GM13976 (cell line): ENCODE data around the gene SP1.
"Not testable (repeated sequence)": the region's sequence is repeated elsewhere in the genome, so short reads cannot be mapped to it uniquely, and the experiment has no call there.

Experiments
- DNase-seq: peaks from one replicate; pipeline ENCODE4 v3.0.0; 2012; ENCODE audit warnings: low spot score
- CTCF ChIP-seq: IDR thresholded peaks from 2 replicates; pipeline ENCODE4 v1.5.1; 2012; ENCODE audit warnings: borderline replicate concordance, mild to moderate bottlenecking; ENCODE audit not compliant: insufficient read depth; ENCODE audit errors: extremely low read depth, missing control alignments, control extremely low read depth
- in situ Hi-C: fragments of 300-500 bp; cut with MboI; formaldehyde crosslinking; loops from one replicate; pipeline ENCODE4 v1.12.0; 2022; ENCODE audit warnings: low sequenced_read_pairs, mixed read lengths, inconsistent platforms; ENCODE audit not compliant: unreplicated experiment

Gene SP1

GRCh38 chr12:53424626-53425514 is 44.9 kb downstream of the SP1 start:
- no peak for DNase-seq
- TF ChIP-seq CTCF = no peak
- in situ Hi-C loops = no loop called here

- TF ChIP-seq CTCF = no peak
- in situ Hi-C loops = no loop called here
- no peak for DNase-seq
Observed at GRCh38 chr12:53425515-53426150, 45.7 kb downstream of the SP1 start.

GRCh38 chr12:53427905-53428594 is 48.1 kb downstream of the SP1 start:
- in situ Hi-C loops = no loop called here
- no peak for TF ChIP-seq CTCF

DNA sequence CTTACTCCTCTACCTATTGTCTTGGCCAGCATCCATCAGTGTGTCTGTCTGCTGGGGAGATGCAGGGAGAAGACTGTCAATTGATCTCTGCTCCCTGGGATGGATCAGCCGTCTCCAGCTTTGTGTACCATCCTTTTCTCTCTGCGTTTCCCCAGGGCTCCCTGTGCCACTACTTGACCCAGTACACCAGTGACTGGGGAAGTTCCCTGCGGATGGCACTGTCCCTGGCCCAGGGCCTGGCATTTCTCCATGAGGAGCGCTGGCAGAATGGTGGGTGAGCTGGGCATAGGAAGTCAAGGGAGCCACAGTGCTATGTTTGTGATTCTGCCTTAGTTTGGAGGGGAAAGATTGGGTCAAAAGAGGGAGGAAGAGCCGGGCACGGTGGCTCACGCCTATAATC is 48.8 kb downstream of the SP1 start:
- TF ChIP-seq CTCF = no peak
- no peak for DNase-seq
- in situ Hi-C loops = no loop called here

More at GRCh38 chr12:53427905-53428594, 48.1 kb downstream of the SP1 start:
- no peak for DNase-seq

DNA sequence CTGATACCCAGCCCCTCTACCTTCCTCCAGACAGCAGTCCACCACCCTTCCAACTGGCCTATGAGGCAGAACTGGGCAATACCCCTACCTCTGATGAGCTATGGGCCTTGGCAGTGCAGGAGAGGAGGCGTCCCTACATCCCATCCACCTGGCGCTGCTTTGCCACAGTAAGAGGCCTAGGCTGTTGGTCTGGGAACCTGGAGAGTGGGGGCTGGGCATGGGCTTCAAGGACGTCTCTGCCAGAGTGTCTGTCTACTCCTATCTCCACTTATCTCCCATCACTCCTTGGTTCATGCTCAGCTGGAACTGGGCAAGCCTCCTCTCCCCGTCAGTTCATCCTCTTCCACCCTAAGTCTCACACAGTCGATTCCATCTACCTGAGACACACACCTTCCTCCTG is 50.1 kb downstream of the SP1 start:
- no peak for DNase-seq
- no peak for TF ChIP-seq CTCF
- in situ Hi-C loops = no loop called here

DNA sequence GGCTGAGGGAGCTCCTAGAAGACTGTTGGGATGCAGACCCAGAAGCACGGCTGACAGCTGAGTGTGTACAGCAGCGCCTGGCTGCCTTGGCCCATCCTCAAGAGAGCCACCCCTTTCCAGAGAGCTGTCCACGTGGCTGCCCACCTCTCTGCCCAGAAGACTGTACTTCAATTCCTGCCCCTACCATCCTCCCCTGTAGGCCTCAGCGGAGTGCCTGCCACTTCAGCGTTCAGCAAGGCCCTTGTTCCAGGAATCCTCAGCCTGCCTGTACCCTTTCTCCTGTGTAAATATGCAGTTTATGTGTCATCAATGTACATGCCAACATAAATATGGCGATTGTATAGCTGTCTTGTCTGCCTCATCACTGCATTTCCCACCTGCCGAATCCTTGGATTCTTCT is 51.2 kb downstream of the SP1 start:
- in situ Hi-C loops = no loop called here
- DNase-seq = no peak

GRCh38 chr12:53435326-53435725 is 55.4 kb downstream of the SP1 start:
- in situ Hi-C loops, DNase-seq: not testable (repeated sequence)

More for the DNA sequence above, 51.2 kb downstream of the SP1 start:
- TF ChIP-seq CTCF = no peak

DNA sequence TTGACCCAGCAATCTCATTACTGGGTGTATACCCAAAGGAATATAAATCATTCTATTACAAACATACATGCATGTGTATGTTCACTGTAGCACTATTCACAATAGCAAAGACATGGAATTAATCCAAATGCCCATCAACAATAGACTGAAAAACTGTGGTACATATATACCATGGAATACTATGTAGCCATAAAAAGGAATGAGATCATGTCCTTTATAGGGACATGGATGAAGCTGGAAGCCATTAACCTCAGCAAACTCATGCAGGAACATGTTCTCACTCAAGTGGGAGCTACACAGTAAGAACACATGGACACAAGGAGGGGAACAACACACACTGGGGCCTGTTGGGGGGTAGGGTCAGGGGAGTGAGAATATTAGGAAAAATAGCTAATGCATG is 59.6 kb downstream of the SP1 start:
- in situ Hi-C loops, DNase-seq: not testable (repeated sequence)
